ENCODE results near the gene PTPRZ1.

PTPRZ1 gene

GRCh38 chr7:122072924-122073599 lies 200.1 kb downstream of the PTPRZ1 start:
- H2BK120ac ChIP-seq (ENCODE audit: low read depth, low read length) = no peak overlapping the region
- WGBS = 99% methylated on average over 3 of the region's 6 CpGs
- H3K4ac ChIP-seq (ENCODE audit: low read depth in 1 of 2, low read length in 2 of 2) = no peak overlapping the region
- peaks cover 8 to 27% of the 10 kb centered on the region in 2 experiments for H3K36me3 ChIP-seq (ENCODE audit: control insufficient read depth in 1 of 2, insufficient read depth in 2 of 2, low read depth in 1 of 2, low read length in 2 of 2)
- H3K27me3 ChIP-seq (ENCODE audit: control insufficient read depth in 1 of 2, insufficient read depth in 1 of 2, low read length in 2 of 2) = no peaks in the 10 kb centered on the region
- H3K4me2 ChIP-seq (ENCODE audit: low read length, poor library complexity, severe bottlenecking) = no peak overlapping the region
- H3K23ac ChIP-seq (ENCODE audit: low read length in 2 of 2) = no peak overlapping the region
- DNase-seq = no peak
- H4K8ac ChIP-seq (ENCODE audit: low read length) = no peak overlapping the region
- no peak overlapping the region for H3K18ac ChIP-seq (ENCODE audit: low read depth in 1 of 2, low read length in 2 of 2)
- no peak overlapping the region for H3K14ac ChIP-seq (ENCODE audit: low read length in 2 of 2)
- no peaks in the 10 kb centered on the region for H3K4me1 ChIP-seq (ENCODE audit: control insufficient read depth, insufficient read depth, low read depth, low read length)
- no peak overlapping the region for H2BK12ac ChIP-seq (ENCODE audit: low read length in 2 of 2)
- no peak overlapping the region for H2AFZ ChIP-seq (ENCODE audit: low read depth, low read length)
- no peaks in the 10 kb centered on the region for H3K79me1 ChIP-seq (replicated peaks; ENCODE audit: low read length, poor library complexity, severe bottlenecking)
- no peak overlapping the region for H3K9ac ChIP-seq (ENCODE audit: low read length)
- no peak overlapping the region for H4K91ac ChIP-seq (ENCODE audit: low read length)
- no peak overlapping the region for H3K4me3 ChIP-seq (ENCODE audit: insufficient read depth in 1 of 2, low read depth in 1 of 2, low read length in 2 of 2)
- H2AK5ac ChIP-seq (ENCODE audit: low read length, severe bottlenecking) = no peak overlapping the region
- no peak overlapping the region for H2BK5ac ChIP-seq (ENCODE audit: low read depth, low read length, poor library complexity, severe bottlenecking)
- no peak overlapping the region for H2BK15ac ChIP-seq (ENCODE audit: low read depth, poor library complexity, severe bottlenecking)
- H3K9me3 ChIP-seq (ENCODE audit: control insufficient read depth, low read length) = no peaks in the 10 kb centered on the region
- no peak overlapping the region for H3K27ac ChIP-seq (ENCODE audit: low read length, poor library complexity, severe bottlenecking)

DNA sequence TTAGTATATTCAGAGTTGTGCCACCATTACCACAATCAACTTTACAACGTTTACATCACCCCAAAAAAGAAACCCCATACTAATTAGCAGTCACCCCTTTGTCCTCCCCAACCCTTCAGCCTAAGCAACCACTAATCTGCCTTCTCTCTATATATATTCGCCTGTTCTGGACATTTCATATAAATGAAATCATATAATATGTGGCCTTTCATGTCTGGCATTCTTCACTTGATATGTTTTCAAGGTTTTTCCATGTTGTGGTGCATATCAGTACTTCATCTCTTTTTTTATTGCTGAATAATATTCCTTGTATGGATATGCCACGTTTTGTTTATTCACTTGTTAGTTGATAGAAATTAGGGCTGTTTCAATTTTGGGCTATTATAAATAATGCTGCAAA lies 200.7 kb downstream of the PTPRZ1 start:
- no peaks in the 10 kb centered on the region for H3K9me3 ChIP-seq (ENCODE audit: control insufficient read depth, low read length)

DNA sequence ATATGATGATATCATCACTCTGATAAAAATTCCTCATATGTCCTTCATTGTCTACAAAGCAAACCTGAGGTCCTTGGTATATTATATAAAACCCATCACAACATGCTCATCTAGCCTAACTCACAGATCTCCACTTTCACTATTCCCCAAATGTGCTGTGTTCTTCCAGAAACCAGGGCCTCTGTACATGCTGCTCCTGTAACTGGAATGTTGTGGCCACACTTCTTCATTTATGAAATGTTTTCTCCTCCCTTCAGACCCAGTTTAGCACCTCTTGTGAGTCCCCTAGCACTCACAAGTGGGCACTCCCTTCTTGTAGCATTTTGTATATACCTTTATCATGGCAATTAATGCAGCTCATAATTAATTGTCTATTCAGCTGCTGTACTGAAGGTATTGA lies 209.2 kb downstream of the PTPRZ1 start:
- H3K18ac ChIP-seq (ENCODE audit: low read depth in 1 of 2, low read length in 2 of 2) = no peak overlapping the region
- H2AFZ ChIP-seq (ENCODE audit: low read depth, low read length) = no peak overlapping the region
- no peak overlapping the region for H3K27ac ChIP-seq (ENCODE audit: low read length, poor library complexity, severe bottlenecking)
- no peak overlapping the region for H3K4me2 ChIP-seq (ENCODE audit: low read length, poor library complexity, severe bottlenecking)
- no peaks in the 10 kb centered on the region for H3K4me1 ChIP-seq (ENCODE audit: control insufficient read depth, insufficient read depth, low read depth, low read length)
- H3K4me3 ChIP-seq (ENCODE audit: insufficient read depth in 1 of 2, low read depth in 1 of 2, low read length in 2 of 2) = no peak overlapping the region
- H2BK15ac ChIP-seq (ENCODE audit: low read depth, poor library complexity, severe bottlenecking) = no peak overlapping the region
- peak overlapping the region; percentile 27 for H4K8ac ChIP-seq (ENCODE audit: low read length)
- H3K36me3 ChIP-seq (ENCODE audit: control insufficient read depth in 1 of 2, insufficient read depth in 2 of 2, low read depth in 1 of 2, low read length in 2 of 2) = peaks cover 5 to 48% of the 10 kb centered on the region in 2 experiments
- no peaks in the 10 kb centered on the region for H3K79me1 ChIP-seq (replicated peaks; ENCODE audit: low read length, poor library complexity, severe bottlenecking)
- H2BK5ac ChIP-seq (ENCODE audit: low read depth, low read length, poor library complexity, severe bottlenecking) = no peak overlapping the region
- no peak overlapping the region for H3K14ac ChIP-seq (ENCODE audit: low read length in 2 of 2)
- H2AK5ac ChIP-seq (ENCODE audit: low read length, severe bottlenecking) = no peak overlapping the region
- DNase-seq = no peak
- no peaks in the 10 kb centered on the region for H3K9me3 ChIP-seq (ENCODE audit: control insufficient read depth, low read length)
- H3K23ac ChIP-seq (ENCODE audit: low read length in 2 of 2) = no peak overlapping the region
- H3K4ac ChIP-seq (ENCODE audit: low read depth in 1 of 2, low read length in 2 of 2) = no peak overlapping the region
- no peak overlapping the region for H3K9ac ChIP-seq (ENCODE audit: low read length)
- no peak overlapping the region for H2BK12ac ChIP-seq (ENCODE audit: low read length in 2 of 2)
- H3K27me3 ChIP-seq (ENCODE audit: control insufficient read depth in 1 of 2, insufficient read depth in 1 of 2, low read length in 2 of 2) = no peaks in the 10 kb centered on the region
- H4K91ac ChIP-seq (ENCODE audit: low read length) = no peak overlapping the region
- H2BK120ac ChIP-seq (ENCODE audit: low read depth, low read length) = no peak overlapping the region

More for the DNA sequence above, 200.7 kb downstream of the PTPRZ1 start:
- H3K79me1 ChIP-seq (replicated peaks; ENCODE audit: low read length, poor library complexity, severe bottlenecking) = no peaks in the 10 kb centered on the region
- H3K14ac ChIP-seq (ENCODE audit: low read length in 2 of 2) = no peak overlapping the region
- no peak overlapping the region for H3K4me3 ChIP-seq (ENCODE audit: insufficient read depth in 1 of 2, low read depth in 1 of 2, low read length in 2 of 2)
- H3K18ac ChIP-seq (ENCODE audit: low read depth in 1 of 2, low read length in 2 of 2) = no peak overlapping the region
- no peak overlapping the region for H3K9ac ChIP-seq (ENCODE audit: low read length)
- H2BK5ac ChIP-seq (ENCODE audit: low read depth, low read length, poor library complexity, severe bottlenecking) = no peak overlapping the region
- H3K4ac ChIP-seq (ENCODE audit: low read depth in 1 of 2, low read length in 2 of 2) = no peak overlapping the region
- no peak overlapping the region for H2BK12ac ChIP-seq (ENCODE audit: low read length in 2 of 2)
- H2BK120ac ChIP-seq (ENCODE audit: low read depth, low read length) = no peak overlapping the region
- H3K36me3 ChIP-seq (ENCODE audit: control insufficient read depth in 1 of 2, insufficient read depth in 2 of 2, low read depth in 1 of 2, low read length in 2 of 2) = peaks cover 8 to 28% of the 10 kb centered on the region in 2 experiments
- no peak overlapping the region for H2BK15ac ChIP-seq (ENCODE audit: low read depth, poor library complexity, severe bottlenecking)
- no peak overlapping the region for H3K27ac ChIP-seq (ENCODE audit: low read length, poor library complexity, severe bottlenecking)
- H4K8ac ChIP-seq (ENCODE audit: low read length) = no peak overlapping the region
- WGBS = 92% methylated on average over 2 of the region's 3 CpGs
- H3K4me1 ChIP-seq (ENCODE audit: control insufficient read depth, insufficient read depth, low read depth, low read length) = no peaks in the 10 kb centered on the region
- no peaks in the 10 kb centered on the region for H3K27me3 ChIP-seq (ENCODE audit: control insufficient read depth in 1 of 2, insufficient read depth in 1 of 2, low read length in 2 of 2)
- no peak overlapping the region for H2AFZ ChIP-seq (ENCODE audit: low read depth, low read length)
- no peak overlapping the region for H2AK5ac ChIP-seq (ENCODE audit: low read length, severe bottlenecking)
- no peak for DNase-seq
- H3K4me2 ChIP-seq (ENCODE audit: low read length, poor library complexity, severe bottlenecking) = no peak overlapping the region
- H3K23ac ChIP-seq (ENCODE audit: low read length in 2 of 2) = no peak overlapping the region
- no peak overlapping the region for H4K91ac ChIP-seq (ENCODE audit: low read length)

DNA sequence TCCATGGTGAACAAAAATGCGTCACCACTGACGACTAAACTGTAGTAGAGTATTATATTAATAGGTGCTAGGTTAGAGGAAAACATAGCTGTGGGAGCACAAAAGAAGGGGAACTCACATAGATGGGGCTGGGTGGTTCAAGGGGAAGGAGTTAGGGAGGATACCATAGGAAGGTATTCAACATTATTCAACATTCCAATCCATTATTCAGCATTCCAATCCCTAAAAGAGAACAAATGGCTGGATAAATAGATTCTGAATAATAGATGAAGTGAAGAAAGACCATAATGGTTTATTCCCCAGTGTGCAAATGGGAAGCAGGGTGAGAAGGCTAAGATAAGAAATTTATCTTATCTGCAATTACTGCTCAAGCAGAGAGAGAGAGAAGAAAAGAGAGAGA lies 209.7 kb downstream of the PTPRZ1 start:
- Histone ChIP-seq H2AK5ac (ENCODE audit: low read length, severe bottlenecking) (no peak overlapping the region), H3K4ac (ENCODE audit: low read depth in 1 of 2, low read length in 2 of 2) (no peak overlapping the region), H3K27me3 (ENCODE audit: control insufficient read depth in 1 of 2, insufficient read depth in 1 of 2, low read length in 2 of 2) (no peaks in the 10 kb centered on the region), H3K36me3 (ENCODE audit: control insufficient read depth in 1 of 2, insufficient read depth in 2 of 2, low read depth in 1 of 2, low read length in 2 of 2) (peaks cover under 1 to 43% of the 10 kb centered on the region in 2 experiments), H2BK5ac (ENCODE audit: low read depth, low read length, poor library complexity, severe bottlenecking) (no peak overlapping the region), H3K14ac (ENCODE audit: low read length in 2 of 2) (no peak overlapping the region), H4K91ac (ENCODE audit: low read length) (no peak overlapping the region), H2AFZ (ENCODE audit: low read depth, low read length) (no peak overlapping the region), H3K4me2 (ENCODE audit: low read length, poor library complexity, severe bottlenecking) (no peak overlapping the region), H2BK12ac (ENCODE audit: low read length in 2 of 2) (no peak overlapping the region), H4K8ac (ENCODE audit: low read length) (no peak overlapping the region), H3K23ac (ENCODE audit: low read length in 2 of 2) (no peak overlapping the region), H3K18ac (ENCODE audit: low read depth in 1 of 2, low read length in 2 of 2) (no peak overlapping the region), H2BK120ac (ENCODE audit: low read depth, low read length) (no peak overlapping the region), H3K4me1 (ENCODE audit: control insufficient read depth, insufficient read depth, low read depth, low read length) (no peaks in the 10 kb centered on the region), H3K9me3 (ENCODE audit: control insufficient read depth, low read length) (no peaks in the 10 kb centered on the region), H3K9ac (ENCODE audit: low read length) (no peak overlapping the region), H3K27ac (ENCODE audit: low read length, poor library complexity, severe bottlenecking) (no peak overlapping the region), H2BK15ac (ENCODE audit: low read depth, poor library complexity, severe bottlenecking) (no peak overlapping the region), H3K79me1 (replicated peaks; ENCODE audit: low read length, poor library complexity, severe bottlenecking) (no peaks in the 10 kb centered on the region), H3K4me3 (ENCODE audit: insufficient read depth in 1 of 2, low read depth in 1 of 2, low read length in 2 of 2) (no peak overlapping the region)
- DNase-seq = no peak
- WGBS = 100% methylated on average over 2 of the region's 2 CpGs
